Endothelial cell of umbilical vein (primary cell): Measurements from ENCODE around the gene KCTD16.

ENCODE experiments used
- CTCF ChIP-seq, 2 donors: IDR thresholded peaks; 1 replicate in 1 of 2; 2 replicates in 1 of 2; pipeline ENCODE4 v1.5.1; 2011; ENCODE audit warnings: low read length in 2 of 2, mild to moderate bottlenecking in 2 of 2, moderate library complexity in 2 of 2, control low read depth in 1 of 2, inconsistent platforms in 1 of 2, low read depth in 1 of 2; ENCODE audit not compliant: insufficient read depth in 1 of 2; ENCODE audit errors: extremely low read depth in 1 of 2
- EZH2 ChIP-seq: IDR thresholded peaks from 2 replicates; pipeline ENCODE4 v1.6.1; 2012; ENCODE audit warnings: borderline replicate concordance, low read depth, mild to moderate bottlenecking, moderate library complexity, low read length, inconsistent platforms; ENCODE audit not compliant: severe bottlenecking
- FOS ChIP-seq: IDR thresholded peaks from 2 replicates; pipeline ENCODE4 v1.6.1; 2011; ENCODE audit warnings: mild to moderate bottlenecking, low read length, moderate library complexity, borderline replicate concordance; ENCODE audit not compliant: insufficient read depth
- JUN ChIP-seq: IDR thresholded peaks from 2 replicates; pipeline ENCODE4 v1.6.1; 2011; ENCODE audit warnings: borderline replicate concordance, low read depth; ENCODE audit not compliant: insufficient read length, insufficient read depth
- MYC ChIP-seq: IDR thresholded peaks from one replicate; pipeline ENCODE4 v1.6.1; 2011; ENCODE audit warnings: mild to moderate bottlenecking, low read depth, low read length
- POLR2A ChIP-seq: IDR thresholded peaks from 2 replicates; pipeline ENCODE4 v1.6.1; 2012; ENCODE audit warnings: low read depth, mild to moderate bottlenecking, control low read depth, low read length
- POLR2AphosphoS5 ChIP-seq: IDR thresholded peaks from 2 replicates; pipeline ENCODE4 v1.6.1; 2012; ENCODE audit warnings: low read depth, mild to moderate bottlenecking, control low read depth, low read length, moderate library complexity; ENCODE audit not compliant: insufficient read depth
- TF ChIP-seq, protein P1 (sequence below): IDR thresholded peaks from 2 replicates; pipeline ENCODE4 v1.6.1; 2011; ENCODE audit not compliant: insufficient read depth, insufficient read length

DNA sequence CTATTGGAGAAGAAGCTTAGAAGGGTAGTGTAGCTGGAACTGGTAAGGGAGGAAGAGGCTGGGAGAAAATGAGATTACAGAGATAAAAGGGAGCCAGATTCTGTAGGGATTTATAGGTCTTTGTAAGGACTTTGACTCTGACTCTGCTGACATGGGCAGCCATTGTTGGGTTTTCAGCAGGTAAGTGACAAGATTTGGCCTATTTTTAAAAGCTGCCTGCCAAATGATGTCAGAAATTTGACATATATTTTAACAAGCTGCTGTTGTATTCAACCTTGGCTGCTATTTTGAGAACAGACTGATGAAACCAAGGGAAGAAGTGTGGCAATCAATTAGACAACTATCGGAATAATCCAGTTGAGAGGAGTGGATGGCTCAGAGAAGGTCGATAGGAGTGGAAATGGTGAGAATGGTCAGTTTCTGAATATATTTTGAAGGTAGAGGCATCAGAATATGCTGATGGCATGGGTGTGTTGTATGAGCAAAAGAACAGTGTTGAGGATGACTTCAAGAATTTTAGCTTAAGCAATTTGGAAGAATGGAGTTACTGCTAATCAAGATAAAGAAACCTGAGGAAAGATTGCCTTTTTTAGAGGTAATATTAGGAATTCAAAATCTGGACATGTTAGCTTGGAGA lies 56.8 kb downstream of the KCTD16 start:
- TF ChIP-seq EZH2 (no peak), POLR2A (no peak), CTCF (IDR thresholded peaks at IDR 0.05; ENCODE audit: extremely low read depth in 1 of 2, insufficient read depth in 1 of 2, low read depth in 1 of 2, low read length in 2 of 2) (no peak), FOS (no peak), MYC (no peak), JUN (no peak), POLR2AphosphoS5 (no peak)
- TF ChIP-seq, protein P1, sequence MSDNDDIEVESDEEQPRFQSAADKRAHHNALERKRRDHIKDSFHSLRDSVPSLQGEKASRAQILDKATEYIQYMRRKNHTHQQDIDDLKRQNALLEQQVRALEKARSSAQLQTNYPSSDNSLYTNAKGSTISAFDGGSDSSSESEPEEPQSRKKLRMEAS: no peak
